ENCODE results near the gene GLB1L3.

- TF ChIP-seq CTCF (IDR thresholded peaks at IDR 0.05) (no peak), EP300 (IDR thresholded peaks at IDR 0.05; ENCODE audit: low read depth) (no peak), POLR2A (IDR thresholded peaks at IDR 0.05) (no peak)
These were observed 64.3 kb downstream of the GLB1L3 start for GRCh38 chr11:134340354-134340964.
